GM12878 (cell line): Measurements from ENCODE around the gene PROX1. TPM values are rescaled to one million over a fixed set of nuclear protein-coding genes. Genes with fewer than 3 reads are reported as not detected.

ENCODE experiments used
- ATAC-seq: fragments of 200-7000 bp; cut with Tn5 transposase; 3 replicates; pipeline ENCODE4 v1.9.1; 2020; ENCODE audit warnings: mild to moderate bottlenecking, moderate library complexity
- BruUV-seq: library from RNA; stranded (reverse); fragments of 400-500 nt; replicated peaks from 2 replicates; lab custom pipeline; 2021; lab: Mats Ljungman, UMichigan
- CTCF ChIA-PET: fragments of 300-600 bp; sonication (Branson Sonifier 250); formaldehyde crosslinking; extraction: SDS; loops from one replicate; lab custom pipeline; 2021; ENCODE audit warnings: inconsistent platforms; lab: Yijun Ruan, JAX
- POLR2A ChIA-PET: fragments of 350-600 bp; formaldehyde crosslinking; extraction: SDS; loops from one replicate; lab custom pipeline; 2021; ENCODE audit warnings: inconsistent platforms; lab: Charles Lee
- RAD21 ChIA-PET: fragments of 300-600 bp; sonication (Branson Sonifier 250); formaldehyde crosslinking; loops from one replicate; lab custom pipeline; 2023; ENCODE audit warnings: antibody characterized with exemption; ENCODE audit not compliant: unreplicated experiment; lab: Charles Lee
- SMC1A ChIA-PET: fragments of 300-600 bp; sonication (Branson Sonifier 250); formaldehyde crosslinking; loops from one replicate; lab custom pipeline; 2023; ENCODE audit not compliant: unreplicated experiment, uncharacterized antibody; lab: Charles Lee
- DNase-seq: peaks from one replicate; pipeline ENCODE4 v3.0.0-alpha.2; 2011; ENCODE audit warnings: low read depth, low spot score
- FAIRE-seq: peaks from 3 replicates; lab custom pipeline; 2011; peaks lifted over from hg19 to GRCh38; lab: Jason Lieb, UNC
- H2AFZ ChIP-seq: 2 replicates; pipeline ENCODE4 v1.6.0; 2011; ENCODE audit warnings: low read depth, low read length, control low read depth; ENCODE audit not compliant: control insufficient read depth
- H3K27ac ChIP-seq: 2 replicates; pipeline ENCODE4 v1.5.1; 2011; ENCODE audit warnings: control low read depth; ENCODE audit not compliant: control insufficient read depth, insufficient read depth
- H3K27me3 ChIP-seq, 2 experiments: replicated peaks in 1 of 2; 2 replicates each; pipeline versions ENCODE4 v1.6.0 to v1.6.1; 2011; ENCODE audit warnings: low read length in 1 of 2; ENCODE audit not compliant: control insufficient read depth in 2 of 2, insufficient read depth in 2 of 2
- H3K36me3 ChIP-seq, 2 experiments: 2 replicates each; pipeline ENCODE4 v1.5.1; 2011; ENCODE audit warnings: low read length in 1 of 2; ENCODE audit not compliant: control insufficient read depth in 2 of 2, insufficient read depth in 2 of 2
- H3K4me1 ChIP-seq: 2 replicates; pipeline ENCODE4 v1.6.1; 2011; ENCODE audit warnings: mild to moderate bottlenecking, low read length, moderate library complexity, mixed read lengths; ENCODE audit not compliant: control insufficient read depth, insufficient read depth
- H3K4me2 ChIP-seq: 2 replicates; pipeline ENCODE4 v1.6.0; 2011; ENCODE audit warnings: control low read depth; ENCODE audit not compliant: control insufficient read depth, insufficient read depth
- H3K4me3 ChIP-seq: fragments of 200-600 bp; sonication (generic); 2 replicates; pipeline ENCODE4 v1.5.1; 2016
- H3K79me2 ChIP-seq: 2 replicates; pipeline ENCODE4 v1.6.0; 2011; ENCODE audit warnings: low read length; ENCODE audit not compliant: control insufficient read depth, insufficient read depth
- H3K9ac ChIP-seq: 2 replicates; pipeline ENCODE4 v1.8.0; 2011; ENCODE audit warnings: low read length, control low read depth, mixed read lengths; ENCODE audit not compliant: control insufficient read depth, insufficient read depth
- H3K9me3 ChIP-seq: replicated peaks from 3 replicates; pipeline ENCODE4 v1.5.1; 2011; ENCODE audit warnings: mild to moderate bottlenecking, low read length; ENCODE audit not compliant: control insufficient read depth, insufficient read depth
- H4K20me1 ChIP-seq: 2 replicates; pipeline ENCODE4 v1.6.0; 2011; ENCODE audit not compliant: control insufficient read depth, insufficient read depth
- ATF7 ChIP-seq: fragments of 450-650 bp; IDR thresholded peaks from 2 replicates; pipeline ENCODE4 v1.6.1; 2016; ENCODE audit warnings: low read depth, mild to moderate bottlenecking
- BMI1 ChIP-seq: fragments of 450-650 bp; IDR thresholded peaks from 2 replicates; pipeline ENCODE4 v1.6.1; 2016; ENCODE audit warnings: mild to moderate bottlenecking, moderate library complexity, borderline replicate concordance
- E2F4 ChIP-seq: IDR thresholded peaks from 2 replicates; pipeline ENCODE4 v1.6.1; 2012; ENCODE audit warnings: low read depth, low read length, improper control_type of control experiment
- GATAD2B ChIP-seq: fragments of 450-650 bp; conservative IDR thresholded peaks from 2 replicates; pipeline ENCODE4 v1.6.1; 2017; ENCODE audit warnings: low read depth, mild to moderate bottlenecking, moderate library complexity
- HDGF ChIP-seq: fragments of 450-650 bp; IDR thresholded peaks from 2 replicates; pipeline ENCODE4 v1.6.1; 2016; ENCODE audit warnings: antibody characterized with exemption
- KAT2A ChIP-seq: conservative IDR thresholded peaks from 2 replicates; pipeline ENCODE4 v1.6.1; 2011; ENCODE audit warnings: low read depth, low read length; ENCODE audit not compliant: control insufficient read depth
- MTA2 ChIP-seq: fragments of 450-650 bp; IDR thresholded peaks from 2 replicates; pipeline ENCODE4 v1.6.1; 2016; ENCODE audit warnings: low read depth, mild to moderate bottlenecking, moderate library complexity
- PBX3 ChIP-seq: IDR thresholded peaks from 2 replicates; pipeline ENCODE4 v1.6.1; 2011; ENCODE audit warnings: mild to moderate bottlenecking, low read depth, low read length, moderate library complexity; ENCODE audit not compliant: insufficient replicate concordance
- RCOR1 ChIP-seq: conservative IDR thresholded peaks from 2 replicates; pipeline ENCODE4 v1.6.1; 2012; ENCODE audit warnings: low read depth, low read length, improper control_type of control experiment
- RFX5 ChIP-seq: IDR thresholded peaks from 2 replicates; pipeline ENCODE4 v1.6.1; 2011; ENCODE audit warnings: low read depth, low read length, improper control_type of control experiment
- TARDBP ChIP-seq: IDR thresholded peaks from 2 replicates; pipeline ENCODE4 v1.6.1; 2016; ENCODE audit warnings: borderline replicate concordance
- ZSCAN29 ChIP-seq: fragments of 450-650 bp; IDR thresholded peaks from 2 replicates; pipeline ENCODE4 v1.6.1; 2017; ENCODE audit warnings: mild to moderate bottlenecking, moderate library complexity
- WGBS: methylation state at CpG from one replicate; pipeline ENCODE4 v1.1.6; 2016; ENCODE audit warnings: low lambda C conversion rate; ENCODE audit not compliant: insufficient replicate concordance, insufficient coverage; ENCODE audit errors: missing lambda C conversion rate; 5-methylcytosine and 5-hydroxymethylcytosine counted together
- in situ Hi-C: fragments of 300-500 bp; cut with MboI; formaldehyde crosslinking; loops from 9 replicates; pipeline ENCODE4 v1.14.3; 2018; ENCODE audit warnings: mixed read lengths
- intact Hi-C: fragments of 100-400 bp; cut with micrococcal nuclease; formaldehyde crosslinking; loops from one replicate; pipeline ENCODE4 v1.14.2; 2022; ENCODE audit not compliant: unreplicated experiment
- polyA plus RNA-seq, 11 experiments: library from polyadenylated mRNA; depleted of rRNA in 4 of 11; unstranded in 6 of 11; stranded (reverse) in 5 of 11; fragments of >200 nt; fragmentation: Nextera tagmentation in 4 of 11; fragmentation: Illumina TruSeq in 1 of 11; extraction: Ambion mirVana in 4 of 11; extraction: Trizol in 1 of 11; gene quantifications; 1 replicate in 1 of 11; 2 replicates in 10 of 11; pipeline versions ENCODE4 v1.2.1 to v1.2.3, GENCODE V29; 2011 to 2016; ENCODE audit warnings: inconsistent platforms in 2 of 11, missing spikeins in 2 of 11, low read depth in 1 of 11
- total RNA-seq, 4 experiments: library from RNA; depleted of rRNA in 3 of 4; stranded (reverse); fragments of >200 nt in 3 of 4; fragmentation: Illumina TruSeq in 1 of 4; extraction: Trizol in 1 of 4; gene quantifications; 2 replicates each; pipeline versions ENCODE4 v1.2.1 to v1.2.3, GENCODE V29; 2013 to 2021
- TF ChIP-seq, protein P1 (sequence below): IDR thresholded peaks from 2 replicates; pipeline ENCODE4 v1.6.1; 2011; ENCODE audit warnings: low read depth, low read length, improper control_type of control experiment, borderline replicate concordance

PROX1 gene
- total and polyA plus RNA-seq, 10 of the 15 experiments (the other 5 are each of a cell fraction or from before 2014, with no cell fraction given): under 0.01 to 0.44 (median 0.03) TPM; not detected in 4

- DNase-seq: no peak
- no TSS peak for BruUV-seq
- RAD21 ChIA-PET: no interaction called here
- TF ChIP-seq GATAD2B: no peak
- no peaks in the 10 kb centered on the region for H3K36me3 ChIP-seq
- no peak overlapping the region for H3K27ac ChIP-seq
- H3K79me2 ChIP-seq: no peaks in the 10 kb centered on the region
- intact Hi-C loops: no loop called here
- H3K4me3 ChIP-seq: no peak overlapping the region
- in situ Hi-C loops: no loop called here
- no peak overlapping the region for H3K9ac ChIP-seq
- CTCF ChIA-PET: no interaction called here
- no peak for ATAC-seq
- H3K4me1 ChIP-seq: no peaks in the 10 kb centered on the region
- WGBS: 47% methylated on average over 15 of the region's 15 CpGs
- H4K20me1 ChIP-seq: no peaks in the 10 kb centered on the region
- SMC1A ChIA-PET: no interaction called here
- POLR2A ChIA-PET: no interaction called here
- no peak overlapping the region for H3K4me2 ChIP-seq
- H3K27me3 ChIP-seq: no peaks in the 10 kb centered on the region; a peak in 2 of 4 replicates
- H3K9me3 ChIP-seq: no peaks in the 10 kb centered on the region
- no peak overlapping the region for H2AFZ ChIP-seq
- FAIRE-seq: no peak
Measured at GRCh38 chr1:213996320-213997037, 8.7 kb downstream of the PROX1 start.

DNA sequence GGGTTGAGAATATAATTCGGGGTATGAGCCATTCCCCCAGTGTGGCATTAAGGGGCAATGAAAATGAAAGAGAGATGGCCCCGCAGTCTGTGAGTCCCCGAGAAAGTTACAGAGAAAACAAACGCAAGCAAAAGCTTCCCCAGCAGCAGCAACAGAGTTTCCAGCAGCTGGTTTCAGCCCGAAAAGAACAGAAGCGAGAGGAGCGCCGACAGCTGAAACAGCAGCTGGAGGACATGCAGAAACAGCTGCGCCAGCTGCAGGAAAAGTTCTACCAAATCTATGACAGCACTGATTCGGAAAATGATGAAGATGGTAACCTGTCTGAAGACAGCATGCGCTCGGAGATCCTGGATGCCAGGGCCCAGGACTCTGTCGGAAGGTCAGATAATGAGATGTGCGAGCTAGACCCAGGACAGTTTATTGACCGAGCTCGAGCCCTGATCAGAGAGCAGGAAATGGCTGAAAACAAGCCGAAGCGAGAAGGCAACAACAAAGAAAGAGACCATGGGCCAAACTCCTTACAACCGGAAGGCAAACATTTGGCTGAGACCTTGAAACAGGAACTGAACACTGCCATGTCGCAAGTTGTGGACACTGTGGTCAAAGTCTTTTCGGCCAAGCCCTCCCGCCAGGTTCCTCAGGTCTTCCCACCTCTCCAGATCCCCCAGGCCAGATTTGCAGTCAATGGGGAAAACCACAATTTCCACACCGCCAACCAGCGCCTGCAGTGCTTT, 9.4 kb downstream of the PROX1 start:
- Histone ChIP-seq H3K27ac (no peak overlapping the region), H3K9me3 (no peaks in the 10 kb centered on the region), H3K79me2 (no peaks in the 10 kb centered on the region), H4K20me1 (no peaks in the 10 kb centered on the region), H3K4me3 (no peak overlapping the region), H3K4me1 (no peaks in the 10 kb centered on the region), H3K4me2 (no peak overlapping the region), H3K27me3 (no peaks in the 10 kb centered on the region; a peak in 2 of 4 replicates), H2AFZ (no peak overlapping the region), H3K36me3 (no peaks in the 10 kb centered on the region), H3K9ac (no peak overlapping the region)
- ChIA-PET CTCF (no interaction called here), RAD21 (no interaction called here), POLR2A (no interaction called here), SMC1A (no interaction called here)
- WGBS: 58% methylated on average over 24 of the region's 24 CpGs
- in situ Hi-C loops: no loop called here
- no TSS peak for BruUV-seq
- intact Hi-C loops: no loop called here
- ATAC-seq (no peak), DNase-seq (no peak), FAIRE-seq (no peak)
- no peak for TF ChIP-seq KAT2A
- no peak for TF ChIP-seq TARDBP
- TF ChIP-seq PBX3: no peak
- TF ChIP-seq ATF7: no peak
- TF ChIP-seq HDGF: no peak
- TF ChIP-seq MTA2: no peak
- no peak for TF ChIP-seq E2F4
- no peak for TF ChIP-seq BMI1
- TF ChIP-seq, protein P1, sequence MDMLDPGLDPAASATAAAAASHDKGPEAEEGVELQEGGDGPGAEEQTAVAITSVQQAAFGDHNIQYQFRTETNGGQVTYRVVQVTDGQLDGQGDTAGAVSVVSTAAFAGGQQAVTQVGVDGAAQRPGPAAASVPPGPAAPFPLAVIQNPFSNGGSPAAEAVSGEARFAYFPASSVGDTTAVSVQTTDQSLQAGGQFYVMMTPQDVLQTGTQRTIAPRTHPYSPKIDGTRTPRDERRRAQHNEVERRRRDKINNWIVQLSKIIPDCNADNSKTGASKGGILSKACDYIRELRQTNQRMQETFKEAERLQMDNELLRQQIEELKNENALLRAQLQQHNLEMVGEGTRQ: no peak
- TF ChIP-seq RFX5: no peak
- TF ChIP-seq ZSCAN29: no peak
- no peak for TF ChIP-seq RCOR1
